Measurements from ENCODE around the gene ERC2. TPM values are rescaled to one million over a fixed set of nuclear protein-coding genes. Genes with fewer than 3 reads are reported as not detected.

Gene ERC2
- total RNA-seq, 1 experiment from 2014 or later, result 0.90 TPM

DNA sequence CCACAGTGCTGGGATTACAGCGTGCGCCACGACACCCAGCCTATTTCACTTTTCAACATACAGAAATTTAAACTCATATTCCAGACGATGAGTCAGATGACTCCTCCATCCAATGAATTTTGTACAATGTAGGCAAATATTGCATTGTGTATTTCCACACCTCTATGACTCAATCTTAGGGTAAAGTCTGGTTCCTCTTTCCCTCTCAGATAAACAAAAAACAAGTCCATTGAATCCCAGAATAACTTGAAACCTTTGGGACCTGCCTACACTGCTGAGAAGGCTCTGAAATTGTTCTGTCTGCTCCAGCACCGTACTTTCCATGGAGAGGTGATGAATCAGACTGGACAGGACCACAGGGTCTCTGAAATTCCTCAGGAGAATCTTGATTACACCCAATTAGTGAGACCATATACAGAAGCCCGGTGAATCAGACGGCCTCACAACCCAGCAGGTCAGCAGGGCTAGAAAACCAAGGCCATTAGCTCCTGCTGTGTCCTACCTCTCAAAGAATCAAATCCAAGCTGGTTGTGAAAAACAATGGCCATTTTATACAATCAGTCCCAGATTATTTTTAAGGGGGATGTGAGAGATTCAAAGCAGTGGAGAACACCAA, 112.6 kb downstream of the ERC2 start:
- ChIA-PET POLR2A (ENCODE audit: low non-redundant PET) (no interaction called here), CTCF (no interaction called here)
- no peaks in the 10 kb centered on the region for H3K4me1 ChIP-seq (ENCODE audit: insufficient read depth, low read length, poor library complexity, severe bottlenecking)
- H3K27me3 ChIP-seq (replicated peaks; ENCODE audit: insufficient read depth, low read depth, low read length, poor library complexity), result no peaks in the 10 kb centered on the region
- TF ChIP-seq EZH2 (IDR thresholded peaks at IDR 0.05; ENCODE audit: borderline replicate concordance, low read depth, low read length, poor library complexity, severe bottlenecking), result no peak
- TF ChIP-seq, protein P1, sequence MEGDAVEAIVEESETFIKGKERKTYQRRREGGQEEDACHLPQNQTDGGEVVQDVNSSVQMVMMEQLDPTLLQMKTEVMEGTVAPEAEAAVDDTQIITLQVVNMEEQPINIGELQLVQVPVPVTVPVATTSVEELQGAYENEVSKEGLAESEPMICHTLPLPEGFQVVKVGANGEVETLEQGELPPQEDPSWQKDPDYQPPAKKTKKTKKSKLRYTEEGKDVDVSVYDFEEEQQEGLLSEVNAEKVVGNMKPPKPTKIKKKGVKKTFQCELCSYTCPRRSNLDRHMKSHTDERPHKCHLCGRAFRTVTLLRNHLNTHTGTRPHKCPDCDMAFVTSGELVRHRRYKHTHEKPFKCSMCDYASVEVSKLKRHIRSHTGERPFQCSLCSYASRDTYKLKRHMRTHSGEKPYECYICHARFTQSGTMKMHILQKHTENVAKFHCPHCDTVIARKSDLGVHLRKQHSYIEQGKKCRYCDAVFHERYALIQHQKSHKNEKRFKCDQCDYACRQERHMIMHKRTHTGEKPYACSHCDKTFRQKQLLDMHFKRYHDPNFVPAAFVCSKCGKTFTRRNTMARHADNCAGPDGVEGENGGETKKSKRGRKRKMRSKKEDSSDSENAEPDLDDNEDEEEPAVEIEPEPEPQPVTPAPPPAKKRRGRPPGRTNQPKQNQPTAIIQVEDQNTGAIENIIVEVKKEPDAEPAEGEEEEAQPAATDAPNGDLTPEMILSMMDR (conservative IDR thresholded peaks at IDR 0.05; ENCODE audit: low read depth, low read length), result no peak
- no TSS peak for BruUV-seq (replicated peaks)
- H3K9me3 ChIP-seq (ENCODE audit: low read depth, low read length, poor library complexity, severe bottlenecking), result no peaks in the 10 kb centered on the region
- H3K27ac ChIP-seq (ENCODE audit: low read depth, low read length, poor library complexity, severe bottlenecking), result no peak overlapping the region
- no peak for DNase-seq (ENCODE audit: low spot score)
- no peaks in the 10 kb centered on the region for H3K36me3 ChIP-seq (ENCODE audit: insufficient read depth, low read length, poor library complexity, severe bottlenecking)
- intact Hi-C loops (cut with micrococcal nuclease; ENCODE audit: unreplicated experiment), result no loop called here
- no peak overlapping the region for H3K4me3 ChIP-seq (ENCODE audit: low read depth, low read length, poor library complexity, severe bottlenecking)

DNA sequence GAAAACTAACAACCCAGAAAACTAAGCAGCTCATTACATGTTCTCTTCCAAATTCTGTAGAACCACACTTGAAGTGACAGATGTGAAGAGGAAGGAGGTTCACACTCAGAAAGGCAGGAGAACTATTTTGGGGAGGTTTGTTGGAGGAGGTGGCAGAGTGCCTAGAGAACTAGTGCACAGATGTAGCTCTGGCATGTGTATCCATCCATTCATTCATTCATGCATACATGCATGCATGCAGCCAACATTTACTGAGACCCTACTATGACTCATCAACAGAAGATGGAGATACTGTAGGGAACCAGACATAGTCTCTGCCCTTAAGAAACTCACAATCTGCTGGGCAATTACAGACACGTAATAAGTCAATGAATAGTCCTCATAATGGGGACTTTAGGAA, 116.7 kb downstream of the ERC2 start:
- TF ChIP-seq EZH2 (IDR thresholded peaks at IDR 0.05; ENCODE audit: borderline replicate concordance, low read depth, low read length, poor library complexity, severe bottlenecking), result no peak
- TF ChIP-seq, protein P1 (conservative IDR thresholded peaks at IDR 0.05; ENCODE audit: low read depth, low read length), result no peak
- Histone ChIP-seq H3K36me3 (ENCODE audit: insufficient read depth, low read length, poor library complexity, severe bottlenecking) (no peaks in the 10 kb centered on the region), H3K4me1 (ENCODE audit: insufficient read depth, low read length, poor library complexity, severe bottlenecking) (no peaks in the 10 kb centered on the region), H3K27ac (ENCODE audit: low read depth, low read length, poor library complexity, severe bottlenecking) (no peak overlapping the region), H3K9me3 (ENCODE audit: low read depth, low read length, poor library complexity, severe bottlenecking) (no peaks in the 10 kb centered on the region), H3K4me3 (ENCODE audit: low read depth, low read length, poor library complexity, severe bottlenecking) (no peak overlapping the region), H3K27me3 (replicated peaks; ENCODE audit: insufficient read depth, low read depth, low read length, poor library complexity) (no peaks in the 10 kb centered on the region)
- ChIA-PET CTCF (no interaction called here), POLR2A (ENCODE audit: low non-redundant PET) (no interaction called here)
- intact Hi-C loops (cut with micrococcal nuclease; ENCODE audit: unreplicated experiment), result no loop called here
- no peak for DNase-seq (ENCODE audit: low spot score)
- BruUV-seq (replicated peaks), result no TSS peak

DNA sequence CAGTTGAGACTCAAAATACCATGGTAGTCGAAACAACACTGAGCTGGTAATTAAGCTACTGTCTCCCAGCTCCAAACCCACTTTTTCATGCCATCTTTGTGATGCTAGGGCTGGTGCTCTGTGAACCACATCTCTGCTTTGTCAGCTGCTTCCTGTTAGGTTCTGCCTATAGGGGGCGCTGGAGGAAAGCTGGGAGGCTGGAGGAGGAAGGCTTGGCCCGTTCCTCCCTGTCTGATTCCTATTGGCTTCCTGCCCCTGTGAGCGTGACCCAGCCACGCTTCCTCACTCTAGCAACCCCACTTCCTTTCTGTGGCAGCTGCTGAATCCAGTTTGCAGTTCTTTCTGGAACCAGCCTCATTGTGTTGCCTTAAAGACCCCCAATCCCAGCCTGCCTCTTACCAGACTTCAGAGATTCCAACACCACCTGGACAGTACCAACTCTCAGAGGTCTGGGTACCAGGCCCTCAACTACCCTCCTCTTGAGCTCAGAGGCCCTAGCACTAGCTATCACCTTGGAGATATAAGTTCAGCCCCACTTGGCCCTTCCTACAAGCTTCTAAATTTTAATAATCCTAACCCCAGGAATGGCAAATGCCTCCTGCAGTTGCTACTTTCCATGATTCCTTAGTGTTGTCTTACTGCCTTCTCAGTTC, 120.9 kb downstream of the ERC2 start:
- H3K4me3 ChIP-seq (ENCODE audit: low read depth, low read length, poor library complexity, severe bottlenecking), result no peak overlapping the region
- BruUV-seq (replicated peaks), result no TSS peak
- intact Hi-C loops (cut with micrococcal nuclease; ENCODE audit: unreplicated experiment), result no loop called here
- H3K36me3 ChIP-seq (ENCODE audit: insufficient read depth, low read length, poor library complexity, severe bottlenecking), result no peaks in the 10 kb centered on the region
- peak; percentile 19 for DNase-seq (ENCODE audit: low spot score)
- ChIA-PET CTCF (no interaction called here), POLR2A (ENCODE audit: low non-redundant PET) (no interaction called here)
- no peaks in the 10 kb centered on the region for H3K9me3 ChIP-seq (ENCODE audit: low read depth, low read length, poor library complexity, severe bottlenecking)
- TF ChIP-seq, protein P1 (conservative IDR thresholded peaks at IDR 0.05; ENCODE audit: low read depth, low read length), result peak; percentile 54
- no peak for TF ChIP-seq EZH2 (IDR thresholded peaks at IDR 0.05; ENCODE audit: borderline replicate concordance, low read depth, low read length, poor library complexity, severe bottlenecking)
- no peaks in the 10 kb centered on the region for H3K27me3 ChIP-seq (replicated peaks; ENCODE audit: insufficient read depth, low read depth, low read length, poor library complexity)
- H3K4me1 ChIP-seq (ENCODE audit: insufficient read depth, low read length, poor library complexity, severe bottlenecking), result no peaks in the 10 kb centered on the region
- H3K27ac ChIP-seq (ENCODE audit: low read depth, low read length, poor library complexity, severe bottlenecking), result no peak overlapping the region

Measured in A673 (cell line).